Measurements from ENCODE around the gene EFCAB6.

EFCAB6 gene, protein sequence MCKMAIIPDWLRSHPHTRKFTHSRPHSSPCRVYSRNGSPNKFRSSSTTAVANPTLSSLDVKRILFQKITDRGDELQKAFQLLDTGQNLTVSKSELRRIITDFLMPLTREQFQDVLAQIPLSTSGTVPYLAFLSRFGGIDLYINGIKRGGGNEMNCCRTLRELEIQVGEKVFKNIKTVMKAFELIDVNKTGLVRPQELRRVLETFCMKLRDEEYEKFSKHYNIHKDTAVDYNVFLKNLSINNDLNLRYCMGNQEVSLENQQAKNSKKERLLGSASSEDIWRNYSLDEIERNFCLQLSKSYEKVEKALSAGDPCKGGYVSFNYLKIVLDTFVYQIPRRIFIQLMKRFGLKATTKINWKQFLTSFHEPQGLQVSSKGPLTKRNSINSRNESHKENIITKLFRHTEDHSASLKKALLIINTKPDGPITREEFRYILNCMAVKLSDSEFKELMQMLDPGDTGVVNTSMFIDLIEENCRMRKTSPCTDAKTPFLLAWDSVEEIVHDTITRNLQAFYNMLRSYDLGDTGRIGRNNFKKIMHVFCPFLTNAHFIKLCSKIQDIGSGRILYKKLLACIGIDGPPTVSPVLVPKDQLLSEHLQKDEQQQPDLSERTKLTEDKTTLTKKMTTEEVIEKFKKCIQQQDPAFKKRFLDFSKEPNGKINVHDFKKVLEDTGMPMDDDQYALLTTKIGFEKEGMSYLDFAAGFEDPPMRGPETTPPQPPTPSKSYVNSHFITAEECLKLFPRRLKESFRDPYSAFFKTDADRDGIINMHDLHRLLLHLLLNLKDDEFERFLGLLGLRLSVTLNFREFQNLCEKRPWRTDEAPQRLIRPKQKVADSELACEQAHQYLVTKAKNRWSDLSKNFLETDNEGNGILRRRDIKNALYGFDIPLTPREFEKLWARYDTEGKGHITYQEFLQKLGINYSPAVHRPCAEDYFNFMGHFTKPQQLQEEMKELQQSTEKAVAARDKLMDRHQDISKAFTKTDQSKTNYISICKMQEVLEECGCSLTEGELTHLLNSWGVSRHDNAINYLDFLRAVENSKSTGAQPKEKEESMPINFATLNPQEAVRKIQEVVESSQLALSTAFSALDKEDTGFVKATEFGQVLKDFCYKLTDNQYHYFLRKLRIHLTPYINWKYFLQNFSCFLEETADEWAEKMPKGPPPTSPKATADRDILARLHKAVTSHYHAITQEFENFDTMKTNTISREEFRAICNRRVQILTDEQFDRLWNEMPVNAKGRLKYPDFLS (N-terminal part only)

GRCh38 chr22:43812149-43812842, at the start of gene EFCAB6:
EFCAB6 (minus strand) TSS chr22:43812305; CDS start chr22:43782318, 29,987 bp downstream.
- peak; percentile 96 for DNase-seq (ENCODE audit: low read depth)

GRCh38 chr22:43861529-43861928, 49.4 kb upstream of the EFCAB6 start:
- no peak for DNase-seq (ENCODE audit: low read depth)

DNA sequence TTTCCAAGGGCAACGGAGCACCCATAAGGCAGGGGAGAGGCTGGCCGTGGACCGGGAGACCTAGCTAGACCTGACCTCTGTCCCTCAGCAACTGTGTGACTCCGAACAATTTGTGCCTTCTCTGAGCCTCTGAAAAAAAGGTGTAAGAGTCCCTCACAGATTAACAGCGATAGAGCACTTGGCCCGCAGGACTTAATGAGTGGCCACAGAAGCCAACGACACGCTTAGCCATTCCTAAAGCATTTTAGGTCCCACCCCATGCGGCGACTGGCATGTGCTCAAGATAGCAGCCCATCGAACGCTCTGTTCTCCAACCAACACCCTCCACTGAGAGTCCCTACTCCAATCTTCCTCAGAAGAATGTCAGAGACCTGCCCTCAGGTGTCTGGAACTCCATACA, 48.7 kb upstream of the EFCAB6 start:
- no peak for DNase-seq (ENCODE audit: low read depth)

GRCh38 chr22:43860126-43860525, 48.0 kb upstream of the EFCAB6 start:
- no peak for DNase-seq (ENCODE audit: low read depth)

DNA sequence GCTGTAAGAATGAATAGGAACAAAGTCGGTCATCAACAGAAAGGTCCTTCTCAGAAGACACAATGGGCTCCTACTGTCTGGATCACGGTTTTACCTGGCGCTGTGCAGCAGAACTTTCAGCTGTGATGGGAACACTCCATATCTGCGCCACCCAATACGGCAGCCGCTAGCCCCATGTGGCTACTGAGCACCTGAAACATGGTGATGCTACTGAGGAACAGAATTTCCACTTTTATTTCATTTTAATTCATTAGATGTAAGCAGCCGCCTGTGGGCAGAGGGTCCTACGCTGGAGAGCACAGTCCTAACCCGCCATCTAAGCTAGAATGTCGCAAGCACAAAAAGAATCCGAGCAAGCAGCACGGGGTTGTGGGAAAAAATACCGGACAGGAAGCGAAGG, 47.5 kb upstream of the EFCAB6 start:
- no peak for DNase-seq (ENCODE audit: low read depth)

GRCh38 chr22:43859176-43859575, 47.1 kb upstream of the EFCAB6 start:
- no peak for DNase-seq (ENCODE audit: low read depth)

- DNase-seq (ENCODE audit: low read depth): no peak
Measured at GRCh38 chr22:43858156-43858895, 46.2 kb upstream of the EFCAB6 start.

GRCh38 chr22:43857367-43857766, 45.3 kb upstream of the EFCAB6 start:
- DNase-seq (ENCODE audit: low read depth): no peak

- DNase-seq (ENCODE audit: low read depth): no peak
Measured at GRCh38 chr22:43855431-43855830, 43.3 kb upstream of the EFCAB6 start.

- no peak for DNase-seq (ENCODE audit: low read depth)
Measured at GRCh38 chr22:43854786-43855271, 42.7 kb upstream of the EFCAB6 start.

DNA sequence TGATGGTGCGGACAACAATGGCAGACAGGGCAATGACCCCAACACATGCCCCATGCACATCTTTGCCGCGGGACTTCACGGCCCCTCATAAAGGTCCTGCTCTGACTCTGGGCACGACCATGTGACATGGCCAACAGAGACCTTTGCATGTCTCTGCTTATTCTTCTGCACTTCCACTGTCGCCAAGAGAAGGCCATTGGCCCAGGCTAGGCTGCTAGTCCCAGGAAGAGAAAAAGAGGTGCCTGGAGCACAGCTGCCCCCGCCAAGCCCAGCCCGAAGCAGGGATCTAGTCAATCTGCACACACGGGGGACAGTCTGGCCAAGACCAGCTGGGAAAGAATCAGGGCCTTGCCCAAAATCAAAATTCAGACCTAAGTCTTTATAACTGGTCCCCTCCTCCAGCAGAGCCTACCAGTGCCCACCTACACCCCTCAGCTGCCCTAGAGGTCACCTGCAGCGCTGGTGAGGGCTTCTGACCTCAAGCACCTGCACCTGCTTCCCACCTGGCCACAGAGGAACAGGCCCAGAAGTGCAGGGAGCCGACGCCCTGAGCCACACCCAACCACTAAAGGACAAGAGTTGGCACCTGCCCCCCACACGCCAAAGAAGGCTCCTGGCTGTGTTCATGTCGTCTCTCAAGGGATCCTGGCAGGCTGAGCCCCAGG, 42.1 kb upstream of the EFCAB6 start:
- DNase-seq (ENCODE audit: low read depth): no peak

DNA sequence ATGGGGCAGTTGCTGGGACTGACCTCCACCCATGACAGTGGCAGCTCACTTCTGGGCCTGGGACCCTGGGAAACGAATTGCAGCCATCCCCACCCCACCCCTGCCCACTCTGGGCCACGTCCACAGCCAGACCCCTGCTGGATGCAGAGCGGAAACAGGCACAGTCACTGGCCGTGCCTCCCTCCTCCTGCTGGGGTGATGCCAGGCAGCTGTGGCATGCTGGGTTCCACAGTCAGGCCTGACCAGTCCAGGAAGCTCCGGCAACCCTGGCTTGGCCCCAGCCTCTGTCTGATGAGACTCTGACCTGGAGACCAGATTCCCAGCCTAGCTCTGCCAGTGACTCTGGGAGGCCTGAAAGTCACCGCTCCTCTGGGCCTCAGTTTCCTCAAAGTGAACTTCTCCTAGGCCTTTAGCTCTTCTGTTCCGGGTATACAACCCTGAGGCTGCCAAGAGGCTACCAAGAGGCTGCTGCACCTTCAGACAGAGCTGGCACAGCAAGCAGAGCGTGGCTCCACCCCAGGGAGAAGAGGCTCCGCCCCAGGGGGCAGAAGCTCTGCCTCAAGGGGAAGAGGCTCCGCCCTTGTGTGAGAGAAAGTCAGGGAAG, 41.3 kb upstream of the EFCAB6 start:
- no peak for DNase-seq (ENCODE audit: low read depth)

- DNase-seq (ENCODE audit: low read depth): no peak
Measured at GRCh38 chr22:43852573-43853327, 40.6 kb upstream of the EFCAB6 start.

GRCh38 chr22:43851979-43852307, 39.8 kb upstream of the EFCAB6 start:
- DNase-seq (ENCODE audit: low read depth): no peak

GRCh38 chr22:43851058-43851978, 39.2 kb upstream of the EFCAB6 start:
- no peak for DNase-seq (ENCODE audit: low read depth)

DNA sequence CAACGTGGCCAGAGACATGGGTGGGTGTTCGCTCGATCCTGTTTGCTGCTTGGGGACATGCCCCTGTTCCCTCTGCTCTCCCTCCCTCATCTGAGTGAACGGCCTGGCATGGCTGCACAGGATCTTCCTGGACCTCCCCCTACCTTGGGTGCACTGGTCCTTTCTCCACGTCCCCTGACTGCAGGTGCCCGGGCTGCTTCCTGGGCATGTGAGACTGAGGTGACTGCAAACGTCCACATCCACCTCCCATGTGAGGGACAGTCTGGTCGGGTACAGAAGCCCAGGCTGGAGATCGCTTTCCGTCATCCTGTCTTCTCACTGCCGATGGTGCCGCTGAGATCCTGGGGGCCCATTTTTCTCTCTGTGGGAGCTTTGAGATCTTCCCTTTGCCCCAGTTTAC, 38.4 kb upstream of the EFCAB6 start:
- no peak for DNase-seq (ENCODE audit: low read depth)

- no peak for DNase-seq (ENCODE audit: low read depth)
Measured at GRCh38 chr22:43849731-43850130, 37.6 kb upstream of the EFCAB6 start.

All from ELR (cell line).